ENCODE data around the gene OGDHL.
"Not testable (repeated sequence)": the region's sequence is repeated elsewhere in the genome, so short reads cannot be mapped to it uniquely, and the experiment has no call there.

The OGDHL gene

DNA sequence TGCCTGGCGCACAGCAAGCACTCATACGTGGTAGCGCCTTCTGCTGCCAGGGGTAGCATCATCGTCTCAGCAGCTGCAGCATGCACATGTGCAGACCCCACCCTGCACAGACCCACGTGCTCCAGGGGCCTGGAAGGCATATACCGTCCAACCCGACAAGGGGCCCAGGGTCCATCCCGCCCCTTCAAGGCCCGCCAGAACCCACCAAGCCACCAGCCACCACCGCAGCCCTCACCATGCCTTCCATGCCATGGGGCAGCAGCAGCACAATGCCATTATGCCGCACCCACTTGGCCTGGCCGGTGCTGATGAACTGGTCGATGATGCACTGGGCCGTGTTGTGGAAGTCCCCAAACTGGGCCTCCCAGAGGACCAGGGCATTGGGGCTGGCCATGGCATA lies 22.7 kb downstream of the OGDHL start:
- DNase-seq (ENCODE audit: low spot score) = no peak

DNA sequence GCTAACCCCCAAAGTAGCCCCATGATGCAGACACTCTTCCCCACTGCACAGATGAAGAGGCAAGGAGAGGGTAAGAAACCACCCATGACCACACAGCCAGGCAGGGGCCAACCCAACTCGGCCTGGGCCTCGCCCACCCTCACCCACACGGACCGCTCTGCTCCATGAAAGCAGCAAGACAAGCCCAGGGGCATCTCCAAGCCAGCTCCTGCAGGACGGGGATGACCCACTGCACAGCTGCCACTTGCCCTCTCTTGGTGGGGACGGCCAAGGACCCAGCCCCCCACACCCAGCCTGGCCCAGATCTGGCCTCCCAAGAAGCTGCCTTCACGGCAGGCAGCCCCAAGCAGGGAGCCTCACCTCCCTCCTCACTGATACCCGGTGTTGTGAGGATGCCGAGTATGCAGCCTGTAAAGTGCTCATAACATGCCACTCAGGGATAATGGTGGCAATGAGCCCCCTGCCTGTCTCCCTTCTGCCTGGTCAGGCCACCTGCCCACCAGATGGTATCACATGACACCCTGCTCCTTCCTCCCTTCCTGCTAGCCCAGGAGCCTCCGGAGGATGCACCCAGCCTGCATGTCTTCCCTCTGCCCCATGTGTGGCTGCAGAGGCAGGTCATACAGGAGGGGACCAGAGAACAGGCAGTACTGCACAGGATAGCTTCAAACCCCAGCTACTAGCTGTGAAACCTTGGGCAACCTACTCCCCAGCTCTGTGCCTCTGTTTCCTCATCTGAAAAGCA lies 23.3 kb downstream of the OGDHL start:
- no peak for DNase-seq (ENCODE audit: low spot score)

DNA sequence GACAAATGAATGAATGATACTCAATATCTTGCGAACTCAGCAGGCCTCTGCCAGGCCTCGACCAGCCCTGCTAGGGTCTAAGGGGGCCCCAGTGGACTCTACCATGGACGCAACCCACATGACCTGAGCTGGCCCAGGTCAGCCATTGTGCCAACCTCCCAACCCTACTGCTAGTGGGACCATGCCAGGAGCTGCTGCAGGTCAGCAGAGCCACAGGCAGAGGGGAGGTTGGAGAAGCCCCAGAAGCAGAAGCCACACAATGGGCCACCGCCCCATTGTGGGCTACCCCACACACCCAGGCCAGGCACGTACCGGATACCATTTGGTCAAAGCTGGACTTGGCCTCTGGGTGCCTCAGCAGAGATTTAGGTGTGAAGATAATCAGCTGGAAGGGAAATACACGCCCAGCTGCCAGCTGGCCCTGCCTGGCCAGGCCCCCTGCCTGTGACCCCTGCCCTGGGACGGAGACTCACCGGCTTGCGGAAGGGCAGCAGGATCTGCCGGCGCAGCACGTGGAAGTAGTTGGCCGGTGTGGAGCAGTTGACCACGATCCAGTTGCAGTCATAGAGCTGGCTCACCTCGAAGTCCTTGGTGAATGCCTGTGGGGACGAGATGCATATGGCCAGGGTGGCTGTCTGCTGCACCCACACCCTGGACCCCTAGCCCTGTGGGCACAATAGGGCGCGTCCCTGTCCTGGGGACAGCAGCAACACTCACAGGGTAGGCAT lies 24.5 kb downstream of the OGDHL start:
- DNase-seq (ENCODE audit: low spot score) = no peak

DNA sequence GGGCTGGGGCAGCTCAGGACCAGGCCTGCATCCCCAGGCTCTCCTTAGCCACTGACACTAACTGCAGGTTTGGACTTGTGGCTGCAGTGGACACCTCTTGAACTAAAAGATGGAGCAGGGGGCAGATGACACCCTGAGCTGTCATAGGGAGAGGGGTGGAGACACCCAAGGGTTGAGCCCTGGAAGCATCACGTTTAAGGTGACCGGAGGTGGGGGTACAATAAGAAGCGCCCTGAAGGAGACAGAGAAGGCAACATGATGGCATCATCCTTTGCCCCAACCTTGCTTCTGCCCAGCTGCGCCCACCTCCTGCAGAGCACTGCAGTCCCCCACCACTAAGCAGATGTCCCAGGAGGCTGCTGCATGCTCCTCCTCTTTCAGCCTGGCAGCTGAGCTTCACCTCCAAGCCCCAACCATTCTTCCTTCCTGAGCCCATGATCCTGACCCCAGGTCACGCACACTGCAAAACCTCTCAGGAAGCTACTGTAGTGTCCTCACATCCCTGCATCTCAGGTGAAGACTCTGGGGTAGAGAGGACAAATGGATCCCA lies 25.5 kb downstream of the OGDHL start:
- no peak for DNase-seq (ENCODE audit: low spot score)

DNA sequence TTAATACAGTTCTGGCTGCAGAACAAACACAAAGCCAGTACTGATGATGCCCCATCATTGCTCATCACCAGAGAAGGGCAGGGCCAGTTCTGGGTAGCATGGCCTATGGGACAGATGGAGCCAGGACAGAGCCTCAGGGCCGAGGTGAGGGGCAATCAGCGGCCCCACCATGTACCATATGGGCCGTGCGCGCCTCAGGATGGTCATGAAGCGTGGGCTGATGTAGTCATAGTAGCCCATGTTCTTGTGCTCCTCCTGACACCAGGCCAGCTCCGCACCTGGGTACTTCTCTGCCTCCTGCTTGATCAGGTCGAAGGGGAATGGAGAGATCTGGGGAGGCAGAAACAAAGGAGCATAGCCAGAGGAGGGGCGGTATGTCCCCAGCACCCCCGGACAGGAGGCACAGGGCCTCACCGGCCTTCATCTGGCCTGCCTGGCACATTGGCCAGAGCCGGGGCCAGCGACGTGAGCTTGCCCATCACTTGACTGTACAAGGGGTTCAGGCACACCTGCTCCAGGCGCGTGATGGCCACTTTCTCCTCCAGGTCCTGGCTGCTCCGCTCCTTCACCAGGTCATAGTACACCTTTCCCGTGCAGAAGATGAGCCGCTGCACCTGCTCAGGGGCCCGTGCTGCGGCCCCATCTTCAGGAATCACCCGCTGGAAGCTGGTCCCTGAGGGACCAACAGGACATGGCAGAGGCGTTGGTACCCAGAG lies 26.1 kb downstream of the OGDHL start:
- no peak for DNase-seq (ENCODE audit: low spot score)

DNA sequence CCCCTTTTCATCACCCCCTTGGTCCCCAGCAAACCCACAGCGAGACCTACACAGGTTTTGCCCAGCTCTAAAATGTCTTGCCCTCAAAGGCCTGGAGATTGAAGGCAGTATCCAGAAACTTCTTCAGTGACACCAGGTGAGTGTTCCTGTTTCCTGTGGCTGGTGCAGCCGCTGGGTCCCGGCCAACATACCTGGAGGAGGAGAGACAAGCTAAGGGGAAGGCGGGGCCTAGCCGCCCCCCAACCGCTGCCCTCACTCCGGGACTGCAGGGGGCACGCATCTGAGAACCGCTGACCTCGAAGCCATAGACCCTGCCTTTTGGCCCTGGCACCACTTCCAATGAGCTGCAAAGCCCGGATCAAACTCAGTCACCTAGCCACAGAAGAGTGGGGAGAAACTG lies 27.0 kb downstream of the OGDHL start:
- DNase-seq (ENCODE audit: low spot score) = no peak

DNA sequence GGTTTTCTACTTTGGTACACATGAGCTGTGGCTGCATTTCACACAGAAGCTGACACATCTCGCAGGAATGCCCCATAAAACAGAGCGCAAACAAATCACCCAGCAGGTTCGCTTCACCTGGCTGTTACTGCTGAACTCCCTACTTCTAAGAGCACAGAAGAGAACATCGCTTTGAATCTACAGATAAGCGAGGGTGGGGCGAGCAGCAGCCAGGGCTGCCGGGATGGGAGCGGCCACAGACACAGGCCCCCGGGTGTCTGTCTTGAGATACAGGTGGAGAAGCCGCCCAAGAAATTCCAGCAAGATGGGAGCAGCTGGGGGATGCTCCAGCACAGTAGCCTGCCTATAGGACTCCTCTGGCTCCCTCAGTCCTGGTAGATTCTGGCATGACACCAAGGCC lies 27.4 kb downstream of the OGDHL start:
- no peak for DNase-seq (ENCODE audit: low spot score)

DNA sequence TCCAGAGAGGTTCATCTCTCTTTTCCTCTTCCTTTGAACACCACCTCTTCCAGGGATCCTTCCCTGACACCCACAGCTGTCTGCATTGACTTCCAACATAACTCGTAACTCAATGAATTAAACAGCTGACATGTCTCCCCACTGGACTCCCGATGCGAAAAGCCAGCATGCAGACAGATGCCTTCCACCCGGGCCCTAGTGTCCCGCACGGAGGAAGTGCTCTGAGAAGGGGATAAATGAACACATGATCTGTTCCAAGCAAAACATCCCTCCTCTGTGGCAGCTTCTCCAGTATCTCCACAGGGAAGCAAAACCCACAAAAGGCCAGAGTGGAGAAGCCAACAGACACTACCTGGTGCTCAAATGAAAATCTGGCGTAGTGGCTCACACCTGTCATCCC lies 28.3 kb downstream of the OGDHL start:
- no peak for DNase-seq (ENCODE audit: low spot score)

DNA sequence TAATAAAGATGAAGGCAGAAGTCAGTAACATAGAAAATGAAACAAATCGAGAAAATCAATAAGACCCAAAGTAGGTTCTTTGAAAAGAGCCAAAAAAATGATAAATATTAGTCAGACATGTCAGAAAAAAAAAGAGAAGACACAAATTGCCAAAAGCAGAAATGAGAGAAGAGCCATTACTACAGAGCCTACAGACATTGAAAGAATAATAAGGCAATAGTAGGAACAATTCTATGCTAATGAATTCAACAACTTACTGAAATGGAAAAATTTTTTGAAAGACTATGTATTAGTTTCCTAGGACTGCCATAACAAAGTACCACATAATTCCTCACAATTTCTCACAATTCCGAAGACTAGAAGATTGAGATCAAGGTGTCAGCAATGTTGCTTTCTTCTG lies 35.5 kb downstream of the OGDHL start:
- no peak for DNase-seq (ENCODE audit: low spot score)

DNA sequence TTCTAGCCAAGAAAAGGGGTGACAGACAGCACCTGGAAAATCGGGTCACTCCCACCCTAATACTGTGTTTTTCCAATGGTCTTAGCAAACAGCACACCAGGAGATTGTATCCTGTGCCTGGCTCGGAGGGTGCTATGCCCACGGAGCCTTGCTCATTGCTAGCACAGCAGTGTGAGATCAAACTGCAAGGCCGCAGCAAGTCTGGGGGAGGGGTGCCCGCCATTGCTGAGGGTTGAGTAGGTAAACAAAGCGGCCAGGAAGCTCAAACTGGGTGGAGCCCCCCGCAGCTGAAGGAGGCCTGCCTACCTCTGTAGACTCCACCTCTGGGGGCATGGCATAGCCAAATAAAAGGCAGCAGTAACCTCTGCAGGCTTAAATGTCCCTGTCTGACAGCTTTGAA lies 47.0 kb downstream of the OGDHL start:
- not testable (repeated sequence) for DNase-seq (ENCODE audit: low spot score)

DNA sequence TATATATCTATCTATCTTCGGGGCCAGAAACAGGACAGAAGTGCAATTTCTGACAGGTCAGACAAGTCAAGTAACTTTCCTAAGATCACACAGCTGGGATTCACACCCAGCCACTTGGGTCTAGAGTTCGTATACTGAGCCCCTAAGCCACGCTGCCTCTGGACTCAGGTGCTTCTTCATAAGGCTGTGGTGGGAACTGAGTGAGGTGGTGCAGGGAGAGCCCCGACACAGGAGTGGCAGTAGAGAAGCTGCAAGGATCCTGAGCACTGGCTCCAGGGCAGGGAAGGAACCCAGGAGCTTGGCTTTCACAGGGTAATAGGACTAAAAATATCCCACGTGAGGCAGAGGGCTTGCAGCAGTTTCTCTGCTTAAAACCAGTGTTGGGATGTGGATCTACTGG lies 48.9 kb downstream of the OGDHL start:
- no peak for DNase-seq (ENCODE audit: low spot score)

DNA sequence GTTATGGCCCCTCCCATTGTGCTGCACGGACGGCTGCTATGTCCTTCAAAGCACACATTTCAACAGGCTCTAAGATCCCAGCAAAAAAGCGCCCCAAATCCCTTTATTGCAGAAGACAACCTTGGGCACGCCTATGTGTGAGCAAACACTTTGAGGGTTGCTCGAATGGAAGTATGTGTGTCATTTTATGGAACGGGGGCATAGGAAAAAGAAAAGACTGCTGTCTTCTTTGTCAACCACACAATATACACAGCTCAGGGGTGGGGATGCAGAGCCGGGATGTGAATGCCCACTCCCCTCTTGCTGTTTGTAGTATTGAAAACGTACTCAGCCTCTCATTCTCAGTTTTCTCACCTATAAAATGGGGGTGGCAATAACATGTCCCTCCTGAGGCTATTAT lies 50.6 kb downstream of the OGDHL start:
- DNase-seq (ENCODE audit: low spot score) = no peak

DNA sequence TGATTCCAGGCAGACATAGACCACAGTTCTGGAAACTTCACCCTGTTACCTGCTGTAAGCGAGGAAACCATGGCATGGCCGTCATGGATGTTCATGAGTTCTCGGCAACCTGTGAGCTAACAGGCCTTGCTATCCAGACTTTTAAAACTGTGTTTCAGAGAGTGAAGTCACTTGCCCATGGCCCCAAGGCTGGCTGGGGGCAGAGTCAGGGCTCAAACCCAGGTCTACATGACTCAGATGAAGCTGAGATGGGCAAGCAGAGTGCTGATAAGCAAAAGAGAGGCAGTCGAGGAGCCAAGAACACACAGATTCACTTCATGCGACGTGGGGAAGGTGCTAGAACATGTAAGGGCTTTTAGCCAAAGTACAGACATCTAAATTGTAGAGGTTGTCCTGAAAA lies 51.2 kb downstream of the OGDHL start:
- no peak for DNase-seq (ENCODE audit: low spot score)

DNA sequence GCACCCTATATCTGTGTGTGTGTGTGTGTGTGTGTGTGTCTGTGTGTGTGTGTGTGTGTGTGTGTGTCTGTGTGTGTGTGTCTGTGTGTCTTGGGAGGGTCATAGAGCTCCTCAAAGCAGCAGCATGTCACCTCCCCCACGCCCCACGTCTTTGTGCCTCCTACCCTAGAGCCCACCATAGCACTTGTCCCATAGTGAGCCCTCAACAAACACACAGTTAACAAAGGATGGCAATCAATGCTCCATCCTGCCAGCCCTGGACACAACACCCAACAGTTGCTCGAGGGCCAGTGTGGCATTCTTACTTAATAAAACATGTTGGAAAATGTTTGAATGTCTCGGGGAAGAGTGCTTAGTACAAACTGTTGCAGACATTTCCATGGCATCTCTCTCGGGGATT lies 52.2 kb downstream of the OGDHL start:
- DNase-seq (ENCODE audit: low spot score) = no peak

DNA sequence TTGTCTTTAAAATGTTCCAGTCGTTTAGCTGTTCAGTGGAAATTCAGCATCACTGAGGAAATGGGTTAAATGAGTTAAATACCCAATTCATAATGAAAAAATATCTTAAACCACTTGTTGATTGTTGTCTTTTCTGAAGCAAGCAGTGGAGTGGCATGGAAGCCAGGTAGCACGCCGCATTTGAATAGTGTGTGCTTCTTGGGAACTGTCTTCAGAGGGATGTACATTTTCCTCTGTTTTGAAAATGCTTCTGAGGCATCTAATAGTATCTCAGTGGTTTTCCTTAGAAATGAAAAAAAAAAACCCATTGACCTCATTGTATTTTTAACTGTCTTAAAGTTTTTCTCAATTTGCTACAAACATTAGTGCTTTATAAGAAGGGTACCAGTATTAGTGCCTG lies 54.5 kb downstream of the OGDHL start:
- no peak for DNase-seq (ENCODE audit: low spot score)

DNA sequence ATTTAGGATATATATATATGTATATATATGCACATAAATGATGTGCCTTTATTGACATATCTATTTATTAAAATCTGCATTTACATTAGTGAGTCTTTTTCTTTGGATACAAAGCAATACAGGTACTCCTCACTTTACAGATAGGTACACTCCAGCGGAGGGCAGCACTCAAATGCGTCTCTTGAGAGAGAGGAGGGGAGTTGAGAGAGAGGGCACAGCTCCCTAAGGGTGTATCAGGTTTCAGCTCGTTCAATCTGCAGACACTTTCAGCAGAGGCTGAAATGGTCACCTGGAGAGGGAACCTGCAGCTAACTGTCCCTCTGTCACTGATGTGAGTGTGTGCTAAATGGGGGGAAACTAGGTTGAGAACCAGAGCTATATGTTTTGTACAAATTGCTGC lies 61.1 kb downstream of the OGDHL start:
- no peak for DNase-seq (ENCODE audit: low spot score)

DNA sequence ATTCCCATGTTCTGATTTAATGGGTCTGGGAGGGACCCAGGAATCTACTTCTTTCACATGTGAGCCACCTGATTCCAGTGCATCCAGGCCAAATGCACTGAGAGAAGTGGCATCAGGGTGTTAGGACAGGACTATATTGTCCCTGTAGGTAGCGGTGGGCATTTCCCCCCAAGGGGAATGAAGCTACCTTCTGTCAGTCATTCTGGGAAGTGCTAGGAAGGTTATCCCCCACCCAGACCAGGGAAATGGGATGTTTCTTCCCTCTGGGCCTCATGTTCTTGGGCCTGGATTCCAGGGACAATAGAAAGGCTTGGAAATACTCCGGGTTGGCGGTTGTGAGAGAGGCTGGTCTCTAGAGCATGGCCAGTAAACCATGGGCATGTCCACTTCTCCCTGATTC lies 61.9 kb downstream of the OGDHL start:
- no peak for DNase-seq (ENCODE audit: low spot score)

DNA sequence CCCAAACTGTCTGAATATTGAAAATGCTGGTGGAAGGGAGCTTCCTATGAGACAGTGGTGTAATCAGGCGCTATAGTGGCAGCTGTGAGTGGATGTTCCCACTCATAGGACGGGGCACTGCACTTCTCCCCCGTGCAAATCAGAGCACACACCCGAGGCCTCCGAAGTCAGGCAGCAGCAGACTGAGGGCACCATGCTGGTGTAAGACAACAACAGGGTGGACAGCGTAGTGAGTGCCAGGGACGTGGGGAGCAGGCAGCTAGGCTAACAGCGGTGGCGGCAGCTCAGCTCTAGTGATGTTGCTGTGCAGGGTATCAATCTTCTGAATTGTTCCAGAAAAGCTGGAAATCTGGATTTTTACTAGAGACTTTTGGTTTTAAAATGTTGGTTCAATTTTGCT lies 63.4 kb downstream of the OGDHL start:
- DNase-seq (ENCODE audit: low spot score) = no peak

DNA sequence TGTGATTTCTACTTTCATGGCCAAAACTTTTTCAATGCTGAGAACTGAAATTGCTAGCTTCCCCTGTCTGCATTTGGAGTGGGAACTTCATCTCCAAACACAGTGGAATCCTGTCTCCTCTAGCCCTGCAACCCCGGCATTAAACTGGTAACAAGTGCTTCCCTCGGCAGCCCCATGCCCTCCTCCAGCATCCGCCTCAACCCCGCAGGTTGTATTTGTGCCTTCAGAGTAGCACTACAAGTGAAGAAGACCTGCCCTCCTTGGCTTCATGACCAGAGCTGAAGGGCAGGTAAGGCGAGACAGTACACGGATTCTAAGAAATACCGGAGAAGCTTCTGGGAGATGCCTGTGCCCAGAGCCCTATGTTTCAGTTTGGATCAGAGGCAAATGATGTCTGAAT lies 65.8 kb downstream of the OGDHL start:
- no peak for DNase-seq (ENCODE audit: low spot score)

DNA sequence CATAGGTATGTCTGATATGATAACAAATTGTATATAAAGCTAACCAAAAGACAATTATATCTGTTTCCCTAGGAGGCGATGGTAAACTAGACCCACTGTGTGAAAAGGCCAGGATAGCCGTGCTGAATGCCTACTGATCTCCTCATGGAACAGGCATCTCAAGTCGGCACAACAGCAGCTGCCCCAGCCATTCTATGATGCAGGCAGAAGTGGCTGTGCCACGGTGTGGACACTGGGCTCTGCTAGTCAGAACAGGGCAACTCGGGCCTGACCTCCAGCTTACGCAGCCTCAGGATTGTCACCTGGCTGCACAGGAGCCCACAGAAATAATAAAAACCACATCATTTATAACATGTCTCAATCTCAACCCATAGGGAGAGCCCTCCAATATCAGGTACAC lies 67.7 kb downstream of the OGDHL start:
- no peak for DNase-seq (ENCODE audit: low spot score)

DNA sequence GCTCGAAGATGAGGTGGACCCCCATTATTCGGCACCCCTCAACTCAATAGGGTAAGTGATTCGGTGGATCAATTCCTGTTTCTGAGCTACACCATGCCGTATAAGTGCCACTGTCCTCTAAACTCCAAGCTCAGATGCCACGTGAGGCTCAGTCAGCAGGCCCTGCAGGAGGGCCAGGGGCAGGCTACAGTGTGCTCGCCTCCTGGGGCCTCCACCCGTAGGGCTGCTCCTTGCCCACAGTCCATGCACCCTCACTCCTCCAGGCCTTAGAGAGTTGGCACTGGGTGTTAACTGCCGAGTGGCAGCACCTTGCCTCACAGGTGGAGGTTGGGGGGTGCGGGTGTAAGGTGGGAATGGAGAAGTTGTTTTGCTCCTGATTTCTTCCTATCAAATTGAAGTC lies 70.5 kb downstream of the OGDHL start:
- DNase-seq (ENCODE audit: low spot score) = no peak

DNA sequence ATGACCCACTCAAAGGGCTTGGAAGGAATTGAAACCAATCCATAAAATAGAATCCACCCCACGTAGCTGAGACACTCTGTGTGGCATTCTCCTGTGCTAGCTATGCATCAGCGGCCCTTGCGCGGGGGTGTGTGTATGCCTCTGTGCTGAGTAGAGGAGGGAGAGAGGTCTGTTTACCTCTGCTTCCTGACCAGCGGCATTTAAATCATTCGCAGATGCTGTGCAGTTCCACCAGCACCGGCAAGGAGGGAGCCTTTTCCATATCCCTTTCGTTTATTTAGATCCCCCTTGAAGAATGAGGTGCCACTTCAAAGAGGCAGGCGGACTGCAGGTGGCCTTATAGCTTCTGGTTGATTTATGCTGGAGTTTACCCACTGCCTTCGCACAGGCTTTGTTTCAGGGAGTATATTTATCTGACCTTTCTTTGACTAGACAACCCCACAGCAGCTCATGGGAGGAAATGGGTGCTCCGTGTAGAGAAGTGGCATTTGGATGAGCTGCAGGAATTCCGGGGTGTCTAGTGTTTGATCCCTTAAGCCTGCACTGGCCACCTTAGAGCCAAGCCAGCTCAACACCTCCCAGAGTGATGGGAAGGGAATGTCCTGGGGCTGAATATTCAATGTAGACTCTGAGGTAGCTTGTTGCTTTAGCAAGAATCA lies 71.3 kb downstream of the OGDHL start:
- DNase-seq (ENCODE audit: low spot score) = no peak
